ENCODE results near the gene ABCD3. TPM values are rescaled to one million over a fixed set of nuclear protein-coding genes. Genes with fewer than 3 reads are reported as not detected.
"Not testable (repeated sequence)": the region's sequence is repeated elsewhere in the genome, so short reads cannot be mapped to it uniquely, and the experiment has no call there.

Gene ABCD3
- total and polyA plus RNA-seq, 7 donors, result 15.8 to 48.5 (median 37.7) TPM

GRCh38 chr1:94418664-94419655 is 771 bp downstream of the ABCD3 start:
- DNase-seq (peak; percentile 25 to 53), ATAC-seq (peak; percentile 27 to 52 (median 36))
- H3K27ac ChIP-seq, result peak overlapping the region; percentile 84
- no peak for TF ChIP-seq CTCF (IDR thresholded peaks at IDR 0.05)
- no peaks in the 10 kb centered on the region for H3K36me3 ChIP-seq (ENCODE audit: insufficient read depth in 1 of 2, low read depth in 1 of 2)
- 3 to 6% (median 3%) methylated on average over 37 to 52 of the region's 52 CpGs for WGBS, 3 donors
- H3K4me1 ChIP-seq, result peaks cover 34% of the 10 kb centered on the region
- intact Hi-C loops (cut with DNase I), result loop anchor here (10.0 kb wide), 2 partner anchors 174 to 184 kb away; partner anchors contain the start of gene ARHGAP29 (in 1 of the 2)
- H3K9me3 ChIP-seq, result no peaks in the 10 kb centered on the region
- H3K4me3 ChIP-seq, result peak overlapping the region; percentile 97
- H3K27me3 ChIP-seq (ENCODE audit: insufficient read depth in 3 of 3, low read length in 2 of 3), result no peaks in the 10 kb centered on the region

GRCh38 chr1:94422115-94422820 is 4.1 kb downstream of the ABCD3 start:
- H3K9me3 ChIP-seq, result no peaks in the 10 kb centered on the region
- intact Hi-C loops (cut with DNase I), result no loop called here
- no peak for ATAC-seq
- no peaks in the 10 kb centered on the region for H3K36me3 ChIP-seq (ENCODE audit: insufficient read depth in 1 of 2, low read depth in 1 of 2)
- no peak overlapping the region for H3K27ac ChIP-seq
- no peak for TF ChIP-seq CTCF (IDR thresholded peaks at IDR 0.05)
- DNase-seq, result no peak
- no peaks in the 10 kb centered on the region for H3K27me3 ChIP-seq (ENCODE audit: insufficient read depth in 3 of 3, low read length in 2 of 3)
- peaks cover 38% of the 10 kb centered on the region for H3K4me1 ChIP-seq
- WGBS, 3 donors, result 79 to 90% (median 89%) methylated on average over 8 of the region's 8 CpGs
- H3K4me3 ChIP-seq, result no peak overlapping the region

- H3K4me3 ChIP-seq, result no peak overlapping the region
- intact Hi-C loops (cut with DNase I), result no loop called here
Measured at GRCh38 chr1:94425821-94426484, 7.8 kb downstream of the ABCD3 start.

GRCh38 chr1:94426485-94426870 is 8.3 kb downstream of the ABCD3 start:
- DNase-seq; H3K36me3 ChIP-seq (ENCODE audit: insufficient read depth in 1 of 2, low read depth in 1 of 2); H3K4me3 ChIP-seq; intact Hi-C loops (cut with DNase I); H3K9me3 ChIP-seq; H3K27ac ChIP-seq; ATAC-seq; H3K27me3 ChIP-seq (ENCODE audit: insufficient read depth in 3 of 3, low read length in 2 of 3): not testable (repeated sequence)
- peaks cover 27% of the 10 kb centered on the region for H3K4me1 ChIP-seq
- 90 to 98% (median 94%) methylated on average over 9 of the region's 9 CpGs for WGBS, 3 donors

More at GRCh38 chr1:94425821-94426484, 7.8 kb downstream of the ABCD3 start:
- no peaks in the 10 kb centered on the region for H3K27me3 ChIP-seq (ENCODE audit: insufficient read depth in 3 of 3, low read length in 2 of 3)
- no peak for DNase-seq
- ATAC-seq, result no peak
- 16 to 33% (median 21%) methylated on average over 4 of the region's 4 CpGs for WGBS, 3 donors
- H3K4me1 ChIP-seq, result peaks cover 27% of the 10 kb centered on the region
- no peak for TF ChIP-seq CTCF (IDR thresholded peaks at IDR 0.05)
- no peak overlapping the region for H3K27ac ChIP-seq
- no peaks in the 10 kb centered on the region for H3K36me3 ChIP-seq (ENCODE audit: insufficient read depth in 1 of 2, low read depth in 1 of 2)
- H3K9me3 ChIP-seq, result no peaks in the 10 kb centered on the region
